Ammon's horn (tissue), 1 donor: ENCODE measurements around the gene TRMT1.
A peak's percentile ranks its signal among the peaks of the same experiment; 100 is the strongest.
"Not testable (repeated sequence)": the region's sequence is repeated elsewhere in the genome, so short reads cannot be mapped to it uniquely, and the experiment has no call there.

Experiments used
- DNase-seq: peaks from one replicate; pipeline ENCODE4 v3.0.0-alpha.2; 2016; ENCODE audit warnings: low spot score

The TRMT1 gene

GRCh38 chr19:13150187-13150930 lies 33.8 kb upstream of the TRMT1 start, which contains the start of the genes IER2 and STX10:
IER2 (plus strand) TSS chr19:13150411; CDS start chr19:13153187, 2,776 bp downstream.
STX10 (minus strand) TSS chr19:13150375; CDS start chr19:13150173, 202 bp downstream.
- DNase-seq: peak; percentile 97

- DNase-seq: peak; percentile 35
Measured at GRCh38 chr19:13149628-13150186, 33.2 kb upstream of the TRMT1 start.

- not testable (repeated sequence) for DNase-seq
Measured at GRCh38 chr19:13149173-13149627, 32.7 kb upstream of the TRMT1 start.

GRCh38 chr19:13146763-13147563 lies 30.4 kb upstream of the TRMT1 start:
- no peak for DNase-seq

GRCh38 chr19:13139633-13140311 lies 23.2 kb upstream of the TRMT1 start:
- DNase-seq: no peak

GRCh38 chr19:13138916-13139198 lies 22.3 kb upstream of the TRMT1 start:
- no peak for DNase-seq

GRCh38 chr19:13138171-13138915 lies 21.8 kb upstream of the TRMT1 start:
- DNase-seq: no peak

GRCh38 chr19:13137290-13137794 lies 20.8 kb upstream of the TRMT1 start:
- no peak for DNase-seq

- DNase-seq: no peak
Measured at GRCh38 chr19:13135068-13136062, 18.8 kb upstream of the TRMT1 start.

GRCh38 chr19:13134626-13135025 lies 18.1 kb upstream of the TRMT1 start:
- no peak for DNase-seq

- peak; percentile 51 for DNase-seq
Measured at GRCh38 chr19:13133241-13133870, 16.8 kb upstream of the TRMT1 start.

- DNase-seq: no peak
Measured at GRCh38 chr19:13132471-13133180, 16.1 kb upstream of the TRMT1 start.

- no peak for DNase-seq
Measured at GRCh38 chr19:13130886-13131490, 14.4 kb upstream of the TRMT1 start.

- DNase-seq: no peak
Measured at GRCh38 chr19:13129384-13129783, 12.8 kb upstream of the TRMT1 start.

GRCh38 chr19:13128583-13128982 lies 12.0 kb upstream of the TRMT1 start:
- DNase-seq: no peak

- no peak for DNase-seq
Measured at GRCh38 chr19:13127811-13128575, 11.5 kb upstream of the TRMT1 start.

GRCh38 chr19:13127051-13127450 lies 10.5 kb upstream of the TRMT1 start:
- DNase-seq: no peak
